Hematopoietic multipotent progenitor cell treated with erythropoietin and hydrocortisone succinate and interleukin-3 and kit ligand, for 8 days (in vitro differentiated cells): ENCODE measurements around the gene TACC2.
"Not testable (repeated sequence)": the region's sequence is repeated elsewhere in the genome, so short reads cannot be mapped to it uniquely, and the experiment has no call there.

Source experiments
- DNase-seq: peaks from one replicate; pipeline ENCODE4 v3.0.0-alpha.2; 2015

The TACC2 gene

DNA sequence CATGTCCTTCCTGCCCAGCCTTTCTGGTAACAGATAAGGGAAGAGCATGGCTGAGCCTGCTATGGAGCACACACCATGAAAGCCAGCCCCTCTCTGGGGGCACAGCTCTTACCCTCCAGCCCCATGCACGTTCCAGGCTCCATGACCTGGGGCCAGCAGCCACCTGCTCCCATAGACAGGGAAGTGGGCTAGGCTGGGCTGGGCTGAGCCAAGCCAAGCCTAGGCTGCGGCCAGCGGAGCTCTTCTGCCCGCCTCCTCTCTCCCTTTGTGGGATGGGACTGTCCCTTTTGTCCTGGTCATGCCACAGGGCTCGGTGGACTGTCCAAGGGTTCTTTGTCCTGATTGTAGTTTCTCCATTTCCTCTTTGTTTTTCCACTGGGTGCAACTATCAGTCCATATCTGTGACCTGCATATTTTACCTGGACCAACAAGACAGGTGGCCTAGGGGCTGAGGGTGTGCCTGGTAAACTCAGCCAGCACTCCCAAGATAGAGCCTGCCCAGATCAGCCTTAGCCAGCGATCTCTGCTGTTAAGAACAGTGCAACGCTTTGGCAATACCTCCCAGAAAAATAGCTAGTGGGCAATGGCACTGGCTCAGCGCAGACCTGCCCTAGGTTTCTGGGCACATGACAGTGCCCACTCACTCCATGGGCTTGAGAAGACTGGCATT lies 184.9 kb downstream of the TACC2 start:
- DNase-seq = no peak

- DNase-seq = no peak
Observed at GRCh38 chr10:122176232-122177213, 187.6 kb downstream of the TACC2 start.

DNA sequence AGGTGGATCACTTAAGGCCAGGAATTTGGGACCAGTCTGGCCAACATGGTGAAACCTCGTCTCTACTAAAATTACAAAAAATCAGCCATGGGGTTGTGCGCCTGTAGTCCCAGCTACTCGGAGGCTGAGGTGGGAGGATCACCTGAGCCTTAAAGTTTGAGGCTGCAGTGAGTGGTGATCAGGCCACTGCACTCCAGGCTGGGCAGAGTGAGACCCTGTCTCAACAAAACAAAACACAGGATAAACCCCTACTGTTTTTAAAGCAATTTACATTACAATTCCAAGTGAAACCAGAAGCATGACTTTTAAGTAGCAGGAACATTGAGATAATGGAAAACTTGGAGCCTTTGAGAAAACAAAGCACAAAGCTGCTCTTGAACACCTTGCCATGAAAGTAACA lies 189.7 kb downstream of the TACC2 start:
- DNase-seq = no peak

- no peak for DNase-seq
Observed at GRCh38 chr10:122181041-122181732, 192.2 kb downstream of the TACC2 start.

DNA sequence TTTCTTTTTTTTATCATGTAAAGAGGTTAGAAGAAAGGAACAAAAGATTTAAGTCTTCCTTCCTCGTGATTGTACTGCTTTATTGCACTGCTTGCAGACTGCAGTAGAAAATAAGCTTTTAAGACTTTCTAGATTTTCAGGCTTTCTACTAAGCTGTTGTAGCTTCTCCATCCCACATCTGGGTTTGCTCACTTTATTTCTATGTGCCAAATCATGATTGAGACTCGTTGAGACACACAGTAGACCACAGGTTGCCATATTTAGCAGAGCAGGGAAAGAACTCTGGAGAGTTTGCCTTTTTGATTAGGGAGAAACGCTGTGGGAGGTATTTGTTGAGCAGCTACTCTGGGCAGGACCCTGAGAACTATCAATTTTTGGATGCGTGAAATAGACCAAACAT lies 192.9 kb downstream of the TACC2 start:
- no peak for DNase-seq

- no peak for DNase-seq
Observed at GRCh38 chr10:122182308-122182707, 193.3 kb downstream of the TACC2 start.

DNA sequence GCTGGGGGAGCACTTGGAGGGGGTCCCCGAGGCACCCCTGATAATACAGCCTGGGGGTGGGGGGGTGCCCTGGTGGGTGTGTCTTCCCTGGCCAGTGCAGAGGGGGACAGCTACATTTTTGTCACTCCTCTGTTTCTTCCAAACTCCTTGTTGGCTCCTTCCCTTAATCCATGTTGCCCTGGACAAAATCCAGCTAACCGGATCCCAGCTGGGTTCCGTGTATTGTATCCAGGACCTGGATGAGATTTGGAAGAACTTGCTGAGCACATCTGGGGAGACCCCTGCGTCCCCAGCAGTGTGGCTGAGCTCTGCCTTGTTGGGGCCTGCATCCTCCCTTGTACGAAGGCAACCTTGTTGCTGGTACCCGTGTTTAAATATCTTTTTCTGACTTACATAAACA lies 195.3 kb downstream of the TACC2 start:
- DNase-seq = no peak

DNA sequence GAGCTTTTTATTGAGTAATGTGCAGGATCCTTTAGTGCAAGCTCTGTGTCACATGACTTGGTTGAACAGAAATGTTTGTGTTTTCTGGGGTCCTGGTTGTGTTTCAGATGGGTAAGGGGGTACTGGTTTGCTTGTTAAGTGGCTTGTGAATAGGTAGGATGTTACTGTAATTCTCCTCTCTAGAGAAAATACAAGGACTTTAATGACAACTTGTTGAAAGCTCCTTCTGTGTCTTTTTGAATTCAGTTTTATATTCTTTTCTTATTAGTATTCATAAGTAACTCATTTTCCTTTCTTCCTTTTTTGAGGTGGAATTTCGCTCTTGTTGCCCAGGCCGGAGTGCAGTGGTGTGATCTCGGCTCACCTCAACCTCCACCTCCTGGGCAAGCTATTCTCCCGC lies 196.7 kb downstream of the TACC2 start:
- DNase-seq = no peak

GRCh38 chr10:122186816-122187810 lies 198.2 kb downstream of the TACC2 start:
- no peak for DNase-seq

- no peak for DNase-seq
Observed at GRCh38 chr10:122188706-122189105, 199.7 kb downstream of the TACC2 start.

DNA sequence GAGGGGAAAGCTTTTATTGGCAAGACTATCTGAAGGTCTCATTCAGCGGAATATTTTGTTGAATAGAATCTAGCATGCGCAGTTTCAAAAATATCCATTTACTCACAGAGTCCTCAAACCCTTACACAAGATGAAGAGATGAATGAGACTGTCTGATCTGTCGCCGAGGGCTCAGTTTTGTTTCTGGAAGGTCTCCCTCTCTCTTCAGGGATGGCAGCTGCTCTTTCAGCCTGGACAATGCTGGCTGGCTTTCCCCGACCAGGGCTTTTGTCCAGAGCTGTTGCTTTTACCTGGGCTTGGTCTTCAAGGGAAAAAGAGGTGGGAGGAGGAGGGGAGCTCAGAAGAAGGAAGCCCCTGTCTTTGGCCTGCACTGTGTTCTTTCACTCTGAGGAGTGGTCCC lies 200.2 kb downstream of the TACC2 start:
- no peak for DNase-seq

DNA sequence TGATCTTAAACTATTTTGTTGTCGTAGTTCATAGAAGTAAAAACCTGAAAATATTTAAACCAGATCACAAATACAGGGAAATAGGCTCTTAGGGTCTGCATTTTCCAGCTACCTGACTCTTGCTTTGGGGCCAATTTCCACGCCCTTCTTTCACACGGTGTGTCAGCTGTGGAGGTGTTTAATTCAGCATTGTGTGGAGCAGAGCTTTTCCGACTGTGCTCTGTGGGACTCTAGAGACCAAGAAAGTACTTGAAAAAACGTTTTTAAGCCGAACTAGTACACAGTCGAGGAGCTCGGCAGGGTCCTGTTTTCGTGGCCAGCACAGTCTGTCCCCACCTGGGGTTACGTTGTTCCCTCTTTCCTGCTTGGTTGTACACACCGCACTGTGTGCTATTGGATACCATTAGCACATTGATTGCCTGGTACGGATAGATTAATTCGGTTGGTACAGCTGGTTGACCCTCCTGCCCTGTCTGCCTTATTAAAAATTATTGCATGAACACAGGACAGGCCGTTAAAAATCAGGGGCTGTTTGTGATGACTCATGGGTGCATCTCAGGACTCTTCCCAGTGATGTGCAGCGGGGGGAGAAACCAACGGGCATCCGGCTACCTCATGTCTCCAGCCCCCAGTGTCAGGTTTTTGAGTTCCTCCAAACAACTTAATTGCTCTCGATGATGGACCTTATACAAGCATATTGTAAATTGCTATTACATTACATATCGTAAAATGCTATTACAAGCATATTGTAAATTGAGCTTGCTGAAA lies 201.4 kb downstream of the TACC2 start:
- DNase-seq = no peak

DNA sequence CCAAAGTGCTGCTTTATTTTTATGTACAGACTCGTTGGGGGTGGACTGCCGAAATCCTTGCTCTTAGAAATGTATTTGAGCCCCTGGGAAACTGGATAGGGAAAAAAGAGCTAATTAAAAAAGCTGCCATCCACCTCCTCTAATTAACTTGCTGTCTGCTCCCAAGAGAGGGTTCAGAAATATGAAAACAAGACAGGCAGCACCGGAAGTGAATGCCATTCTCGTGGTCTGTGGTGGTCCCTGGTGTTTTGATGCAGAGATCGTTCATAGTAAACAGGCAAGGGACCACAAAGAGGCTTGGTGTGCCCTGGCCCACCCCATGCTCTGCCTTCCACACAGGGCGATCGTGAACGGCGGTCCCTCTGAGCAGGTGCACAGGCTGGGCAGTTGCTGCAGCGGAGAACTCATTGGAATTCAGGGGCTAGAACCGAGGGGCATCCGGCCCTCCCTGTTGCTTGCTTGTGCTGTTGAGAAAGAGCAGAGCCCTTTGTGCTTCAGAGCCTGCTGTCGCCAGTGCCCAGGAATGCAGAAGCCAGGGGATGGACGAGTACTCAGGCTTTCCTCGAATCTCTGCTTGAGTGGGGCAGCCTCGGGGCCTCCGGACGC lies 203.1 kb downstream of the TACC2 start:
- DNase-seq = no peak

DNA sequence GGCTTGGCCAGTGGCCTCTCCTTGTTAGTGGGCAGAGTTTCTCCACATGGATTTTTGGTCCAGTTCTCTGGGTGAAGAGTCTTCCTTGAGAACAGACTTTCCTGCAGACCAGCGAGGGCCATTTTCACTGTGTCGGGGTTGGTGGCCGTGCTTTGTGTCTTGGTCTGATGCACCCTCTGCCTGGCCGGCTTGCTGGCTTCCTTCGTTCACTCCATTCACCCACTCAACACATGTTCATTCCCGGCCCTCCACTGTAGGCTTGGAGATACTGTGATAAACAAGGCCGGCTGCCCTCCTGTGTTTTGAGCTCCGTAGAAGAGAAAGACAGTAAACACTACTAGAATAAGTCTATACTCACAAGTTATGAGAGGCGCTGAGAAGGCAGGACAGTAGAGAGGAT lies 205.3 kb downstream of the TACC2 start:
- no peak for DNase-seq

GRCh38 chr10:122196218-122196617 lies 207.3 kb downstream of the TACC2 start:
- DNase-seq = no peak

DNA sequence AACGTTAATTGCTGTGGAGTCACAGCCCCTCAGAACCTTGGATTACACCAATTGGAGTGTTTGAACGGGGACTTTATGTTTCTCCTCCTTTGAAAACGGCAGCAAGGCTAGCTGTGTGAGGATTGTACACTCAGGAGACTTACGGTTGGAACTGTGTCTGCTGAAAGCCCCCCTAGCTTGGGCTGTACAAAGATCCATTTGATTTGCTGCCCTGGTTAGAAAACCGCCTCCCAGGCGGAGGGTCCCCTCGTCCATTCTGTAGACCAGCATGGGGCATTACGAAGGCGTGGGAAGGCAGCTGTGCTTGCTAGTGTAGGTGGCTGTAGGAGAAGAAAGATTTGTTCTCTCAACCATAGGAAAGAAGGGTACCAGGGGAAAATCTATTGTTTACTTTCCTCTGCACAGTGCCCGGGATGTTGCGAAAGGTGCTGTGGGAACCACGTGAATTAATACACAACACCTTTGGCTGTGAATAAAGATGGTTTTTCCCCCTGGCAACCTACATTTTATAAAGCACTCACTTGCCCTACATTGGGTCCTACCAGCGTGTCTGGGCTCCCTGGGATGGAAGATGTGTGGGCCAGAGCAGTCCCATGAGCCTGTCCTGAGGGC lies 208.8 kb downstream of the TACC2 start:
- no peak for DNase-seq

- DNase-seq = no peak
Observed at GRCh38 chr10:122198631-122199030, 209.7 kb downstream of the TACC2 start.

GRCh38 chr10:122199070-122199469 lies 210.1 kb downstream of the TACC2 start:
- no peak for DNase-seq

GRCh38 chr10:122199689-122200088 lies 210.7 kb downstream of the TACC2 start:
- no peak for DNase-seq

DNA sequence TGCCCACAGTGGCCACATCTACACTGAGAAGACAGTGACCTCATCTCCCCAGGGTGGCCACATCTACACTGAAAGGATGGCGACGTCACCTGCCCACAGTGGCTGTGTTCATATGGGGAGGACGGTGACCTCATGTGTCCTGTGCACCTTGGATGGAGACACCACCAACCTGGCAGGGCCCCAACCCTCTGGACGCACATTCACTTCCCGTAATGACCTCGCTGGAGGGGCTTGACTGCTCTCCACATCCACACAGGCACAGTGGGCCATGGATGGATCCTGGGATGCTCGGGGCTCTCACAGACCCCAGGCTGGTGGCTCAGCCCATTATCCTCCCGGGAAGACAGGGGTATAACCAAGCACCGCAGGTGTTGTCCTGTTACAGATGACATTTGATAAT lies 212.4 kb downstream of the TACC2 start:
- DNase-seq = no peak

GRCh38 chr10:122203180-122203579 lies 214.2 kb downstream of the TACC2 start:
- DNase-seq = not testable (repeated sequence)
